Sigmoid colon (tissue), 7 donors: ENCODE measurements around the gene TMEM120B. TPM values are rescaled to one million over a fixed set of nuclear protein-coding genes. Genes with fewer than 3 reads are reported as not detected.

ENCODE experiments used
- DNase-seq: peaks from one replicate; pipeline ENCODE4 v3.0.0-alpha.2; 2019
- H3K27ac ChIP-seq, 4 donors: fragments of 200-600 bp; sonication (generic); one replicate each; pipeline ENCODE4 v1.5.1; 2016 to 2019; ENCODE audit warnings: mild to moderate bottlenecking in 1 of 4
- H3K27me3 ChIP-seq, 3 donors: fragments of 200-600 bp; sonication (generic); one replicate each; pipeline ENCODE4 v1.5.1; 2019; ENCODE audit warnings: mild to moderate bottlenecking in 1 of 3
- H3K36me3 ChIP-seq, 4 donors: fragments of 200-600 bp; sonication (generic); one replicate each; pipeline ENCODE4 v1.5.1; 2016 to 2019
- H3K4me1 ChIP-seq, 4 donors: fragments of 200-600 bp; sonication (generic); one replicate each; pipeline ENCODE4 v1.5.1; 2017 to 2019
- H3K4me3 ChIP-seq, 4 donors: fragments of 200-600 bp; sonication (generic); one replicate each; pipeline ENCODE4 v1.5.1; 2017 to 2019; ENCODE audit warnings: mild to moderate bottlenecking in 2 of 4, moderate library complexity in 1 of 4
- H3K9me3 ChIP-seq, 4 donors: fragments of 200-600 bp in 3 of 4; sonication (generic) in 3 of 4; one replicate each; pipeline versions ENCODE4 v1.5.1 to v1.6.1; 2013 to 2019
- EP300 ChIP-seq, 4 donors: sonication (generic); formaldehyde crosslinking; IDR thresholded peaks; one replicate each; pipeline ENCODE4 v1.6.1; 2017; ENCODE audit warnings: antibody characterized with exemption in 4 of 4
- POLR2A ChIP-seq, 2 donors: fragments of 450-650 bp; IDR thresholded peaks; one replicate each; pipeline ENCODE4 v1.6.1; 2016; ENCODE audit warnings: antibody characterized with exemption in 2 of 2, mild to moderate bottlenecking in 2 of 2, moderate library complexity in 2 of 2
- POLR2AphosphoS5 ChIP-seq, 4 donors: sonication (generic); formaldehyde crosslinking; IDR thresholded peaks; one replicate each; pipeline ENCODE4 v1.6.1; 2017; ENCODE audit warnings: antibody characterized with exemption in 4 of 4
- WGBS, 2 donors: extraction: QIAGEN DNeasy Blood & Tissue Kit; methylation state at CpG; one replicate each; pipeline ENCODE4 v1.1.7; 2013; 5-methylcytosine and 5-hydroxymethylcytosine counted together
- intact Hi-C: fragments of 100-400 bp; cut with DNase I; formaldehyde crosslinking; loops from one replicate; pipeline ENCODE4 v1.15.1; 2023
- polyA plus RNA-seq, 3 donors: library from polyadenylated mRNA; stranded (reverse); fragments of 200-250 nt; gene quantifications; one replicate each; pipeline ENCODE4 v1.2.3, GENCODE V29; 2013
- total RNA-seq, 4 donors: library from RNA; depleted of rRNA; stranded (reverse); fragments of >200 nt; gene quantifications; one replicate each; pipeline ENCODE4 v1.1.0, GENCODE V29; 2016
- TF ChIP-seq, protein P1 (sequence below), 4 experiments: fragments of 450-650 bp in 3 of 4; fragments of 200-600 bp in 1 of 4; IDR thresholded peaks; one replicate each; pipeline ENCODE4 v1.5.1; 2016 to 2019; ENCODE audit warnings: antibody characterized with exemption in 4 of 4, mild to moderate bottlenecking in 3 of 4, moderate library complexity in 2 of 4
- donor health status: healthy with polysubstance abuse.
- donor health status: Bipolar disorder and iron deficiency.
- donor health status: healthy.

Gene TMEM120B
- total and polyA plus RNA-seq, 7 donors, result 1.2 to 8.9 (median 3.7) TPM

DNA sequence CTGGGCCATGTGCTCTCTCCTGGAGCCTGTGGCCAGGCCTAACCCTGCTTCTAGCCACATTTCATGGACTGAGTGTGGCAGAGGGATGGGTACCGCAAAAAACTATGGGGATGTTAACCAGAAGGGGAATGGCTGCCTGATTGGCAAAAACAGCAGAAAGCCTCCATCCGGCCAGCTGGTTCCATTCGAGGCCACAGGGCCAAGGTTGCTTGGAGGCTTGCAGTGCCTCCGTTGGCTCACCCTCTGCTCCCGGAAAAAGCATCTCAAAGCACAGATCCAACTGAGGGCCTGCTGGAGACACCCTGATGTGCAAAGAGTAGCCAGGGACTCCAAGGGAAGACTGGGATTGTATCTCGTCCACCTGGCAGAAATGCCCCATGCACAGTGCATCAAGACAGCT is 16.5 kb downstream of the TMEM120B start:
- 94 to 95% methylated on average over 6 of the region's 6 CpGs for WGBS, 2 donors

DNA sequence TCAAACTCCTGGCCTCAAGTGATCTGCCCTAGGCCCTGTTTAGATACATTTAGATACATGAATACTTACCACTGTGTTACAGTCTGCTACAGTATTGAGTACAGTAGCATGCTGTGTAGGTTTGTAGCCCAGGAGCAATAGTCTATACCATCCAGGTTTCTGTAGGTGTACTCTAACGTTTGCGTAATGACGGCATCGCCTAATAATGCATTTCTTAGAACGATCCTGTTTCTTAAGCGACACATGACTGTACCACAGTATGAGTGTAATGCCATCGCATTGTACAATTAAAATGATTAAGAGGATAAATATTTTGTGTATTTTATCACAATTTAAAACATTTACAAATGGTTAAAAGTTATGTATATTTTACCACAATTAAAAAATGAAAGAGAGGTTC is 18.9 kb downstream of the TMEM120B start:
- Histone ChIP-seq H3K36me3 (no peaks in the 10 kb centered on the region), H3K9me3 (no peaks in the 10 kb centered on the region), H3K27me3 (no peaks in the 10 kb centered on the region), H3K4me3 (no peak overlapping the region), H3K4me1 (no peaks in the 10 kb centered on the region), H3K27ac (no peak overlapping the region)
- intact Hi-C loops, result no loop called here
- DNase-seq, result no peak
- TF ChIP-seq, protein P1, sequence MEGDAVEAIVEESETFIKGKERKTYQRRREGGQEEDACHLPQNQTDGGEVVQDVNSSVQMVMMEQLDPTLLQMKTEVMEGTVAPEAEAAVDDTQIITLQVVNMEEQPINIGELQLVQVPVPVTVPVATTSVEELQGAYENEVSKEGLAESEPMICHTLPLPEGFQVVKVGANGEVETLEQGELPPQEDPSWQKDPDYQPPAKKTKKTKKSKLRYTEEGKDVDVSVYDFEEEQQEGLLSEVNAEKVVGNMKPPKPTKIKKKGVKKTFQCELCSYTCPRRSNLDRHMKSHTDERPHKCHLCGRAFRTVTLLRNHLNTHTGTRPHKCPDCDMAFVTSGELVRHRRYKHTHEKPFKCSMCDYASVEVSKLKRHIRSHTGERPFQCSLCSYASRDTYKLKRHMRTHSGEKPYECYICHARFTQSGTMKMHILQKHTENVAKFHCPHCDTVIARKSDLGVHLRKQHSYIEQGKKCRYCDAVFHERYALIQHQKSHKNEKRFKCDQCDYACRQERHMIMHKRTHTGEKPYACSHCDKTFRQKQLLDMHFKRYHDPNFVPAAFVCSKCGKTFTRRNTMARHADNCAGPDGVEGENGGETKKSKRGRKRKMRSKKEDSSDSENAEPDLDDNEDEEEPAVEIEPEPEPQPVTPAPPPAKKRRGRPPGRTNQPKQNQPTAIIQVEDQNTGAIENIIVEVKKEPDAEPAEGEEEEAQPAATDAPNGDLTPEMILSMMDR (IDR thresholded peaks at IDR 0.05), result no peak
- TF ChIP-seq POLR2AphosphoS5 (IDR thresholded peaks at IDR 0.05) (no peak), POLR2A (IDR thresholded peaks at IDR 0.05) (no peak), EP300 (IDR thresholded peaks at IDR 0.05) (no peak)
- 95 to 96% methylated on average over 7 of the region's 7 CpGs for WGBS, 2 donors

More for the DNA sequence above, 16.5 kb downstream of the TMEM120B start:
- Histone ChIP-seq H3K27me3 (no peaks in the 10 kb centered on the region), H3K9me3 (no peaks in the 10 kb centered on the region), H3K4me3 (no peak overlapping the region), H3K36me3 (peaks cover 0 to 8% (median 3%) of the 10 kb centered on the region in 4 donors), H3K27ac (no peak overlapping the region), H3K4me1 (no peaks in the 10 kb centered on the region)
- TF ChIP-seq, protein P1 (IDR thresholded peaks at IDR 0.05), result no peak
- TF ChIP-seq POLR2AphosphoS5 (IDR thresholded peaks at IDR 0.05) (no peak), POLR2A (IDR thresholded peaks at IDR 0.05) (no peak), EP300 (IDR thresholded peaks at IDR 0.05) (no peak)
- DNase-seq, result no peak
- intact Hi-C loops, result no loop called here

DNA sequence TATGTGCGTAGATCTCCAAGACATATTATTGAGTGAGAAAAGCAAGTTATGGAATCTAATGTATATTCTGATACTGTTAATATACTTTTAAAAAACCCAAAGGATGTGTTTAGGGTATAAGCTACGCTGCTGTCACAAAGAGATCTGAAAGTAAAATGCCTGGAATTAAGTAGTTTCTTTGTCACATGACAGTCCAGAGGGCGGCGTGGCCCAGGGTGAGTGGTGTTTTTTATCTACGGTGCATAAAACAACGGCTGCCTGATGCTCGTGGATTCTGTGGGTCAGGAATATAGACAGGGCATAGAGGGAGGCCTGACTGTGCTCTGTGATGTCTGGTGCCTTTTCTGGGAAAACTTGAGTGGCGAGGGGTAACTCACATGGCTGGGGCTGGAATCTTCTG is 21.3 kb downstream of the TMEM120B start:
- Histone ChIP-seq H3K4me1 (no peaks in the 10 kb centered on the region), H3K9me3 (no peaks in the 10 kb centered on the region), H3K36me3 (no peaks in the 10 kb centered on the region), H3K27me3 (no peaks in the 10 kb centered on the region), H3K27ac (no peak overlapping the region), H3K4me3 (no peak overlapping the region)
- TF ChIP-seq EP300 (IDR thresholded peaks at IDR 0.05) (no peak), POLR2A (IDR thresholded peaks at IDR 0.05) (no peak), POLR2AphosphoS5 (IDR thresholded peaks at IDR 0.05) (no peak)
- TF ChIP-seq, protein P1 (IDR thresholded peaks at IDR 0.05), result no peak
- intact Hi-C loops, result no loop called here
- 90 to 94% methylated on average over 8 of the region's 8 CpGs for WGBS, 2 donors
- no peak for DNase-seq

DNA sequence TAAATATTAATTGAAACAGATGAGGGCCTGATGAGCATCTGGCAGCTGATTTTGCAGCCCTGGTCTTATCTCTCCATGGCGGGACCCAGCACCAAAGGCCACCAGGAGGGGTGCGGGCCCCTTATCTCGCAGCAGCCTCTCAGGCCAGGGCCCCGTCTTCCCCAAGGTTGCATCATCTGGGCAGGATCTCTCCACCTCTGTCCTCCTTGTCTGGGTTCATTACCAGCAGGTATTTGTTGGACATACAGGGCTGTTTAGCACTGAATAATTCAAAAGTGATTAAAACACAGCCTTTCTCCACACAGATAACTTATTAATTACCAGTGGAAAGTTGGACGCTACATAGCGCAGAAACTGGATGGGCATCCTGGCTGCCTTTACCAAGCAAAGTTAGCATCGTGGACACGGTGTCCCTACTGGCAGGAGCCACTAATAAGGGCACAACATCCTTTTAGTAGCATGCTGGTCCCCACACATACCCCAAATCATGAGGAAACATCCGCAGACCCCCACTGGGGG is 25.8 kb downstream of the TMEM120B start:
- no peak overlapping the region for H3K4me3 ChIP-seq
- H3K9me3 ChIP-seq, result no peaks in the 10 kb centered on the region
- no peak overlapping the region for H3K27ac ChIP-seq
- TF ChIP-seq, protein P1 (IDR thresholded peaks at IDR 0.05), result no peak
- TF ChIP-seq POLR2AphosphoS5 (IDR thresholded peaks at IDR 0.05), result no peak
- TF ChIP-seq POLR2A (IDR thresholded peaks at IDR 0.05), result no peak
- TF ChIP-seq EP300 (IDR thresholded peaks at IDR 0.05), result no peak
- 94 to 95% methylated on average over 9 of the region's 9 CpGs for WGBS, 2 donors
- no peaks in the 10 kb centered on the region for H3K4me1 ChIP-seq
- intact Hi-C loops, result no loop called here
- DNase-seq, result no peak
- H3K27me3 ChIP-seq, result no peaks in the 10 kb centered on the region
- H3K36me3 ChIP-seq, result no peaks in the 10 kb centered on the region

DNA sequence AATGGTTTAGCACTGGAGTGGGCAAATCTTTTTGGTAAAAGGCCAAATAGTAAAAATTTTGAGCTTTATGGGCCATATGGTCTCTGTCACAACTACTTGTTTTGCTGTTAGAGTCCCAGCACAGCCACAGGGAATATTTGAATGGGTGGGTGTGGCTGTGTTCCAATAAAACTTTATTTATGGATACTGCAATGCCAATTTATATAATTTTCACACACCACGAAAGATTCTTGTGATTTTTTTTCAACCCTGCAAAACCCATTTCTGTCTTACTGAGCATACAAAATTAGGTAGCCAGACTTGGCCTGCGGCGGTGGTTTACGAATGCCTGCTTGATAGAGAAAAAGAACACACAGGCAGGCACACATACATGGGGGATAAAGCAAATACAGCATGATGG is 28.3 kb downstream of the TMEM120B start:
- 84 to 92% methylated on average over 4 of the region's 4 CpGs for WGBS, 2 donors
- DNase-seq, result no peak
- H3K27me3 ChIP-seq, result no peaks in the 10 kb centered on the region
- no peak overlapping the region for H3K27ac ChIP-seq
- no peaks in the 10 kb centered on the region for H3K4me1 ChIP-seq
- no peaks in the 10 kb centered on the region for H3K36me3 ChIP-seq
- TF ChIP-seq, protein P1 (IDR thresholded peaks at IDR 0.05), result no peak
- no peak for TF ChIP-seq POLR2A (IDR thresholded peaks at IDR 0.05)
- H3K9me3 ChIP-seq, result no peaks in the 10 kb centered on the region
- no peak overlapping the region for H3K4me3 ChIP-seq
- intact Hi-C loops, result no loop called here
